ENCODE data around the gene TAPBP.

The TAPBP gene

GRCh38 chr6:33249732-33250630, 63.9 kb downstream of the TAPBP start:
- DNase-seq (ENCODE audit: low read depth in 4 of 4, low spot score in 1 of 4), result no peak

All from stimulated activated CD4-positive, alpha-beta T cell treated with anti-CD3 and anti-CD28 coated beads, Interleukin-1b, Interleukin-23, amount 100 ng/mL, for 24 hours (primary cell).